Forelimb muscle (tissue), 1 donor: ENCODE data around the gene CDS2. TPM values are rescaled to one million over a fixed set of nuclear protein-coding genes. Genes with fewer than 3 reads are reported as not detected.

Experiments
- DNase-seq: peaks from one replicate; pipeline ENCODE4 v3.0.0-alpha.2; 2013; ENCODE audit warnings: low read depth
- polyA plus RNA-seq: library from polyadenylated mRNA; unstranded; fragments of 120-200 nt; gene quantifications from one replicate; pipeline ENCODE4 v1.2.1, GENCODE V29; 2013; ENCODE audit not compliant: insufficient read length

The CDS2 gene
- polyA plus RNA-seq, 1 donor = 19.8 TPM

GRCh38 chr20:5181958-5182357 is 55.1 kb downstream of the CDS2 start:
- DNase-seq = no peak

GRCh38 chr20:5182615-5183254 is 55.9 kb downstream of the CDS2 start:
- no peak for DNase-seq

- no peak for DNase-seq
These were observed 57.1 kb downstream of the CDS2 start for GRCh38 chr20:5183731-5184474.

GRCh38 chr20:5184684-5185083 is 57.9 kb downstream of the CDS2 start:
- DNase-seq = no peak

GRCh38 chr20:5187122-5187521 is 60.3 kb downstream of the CDS2 start:
- DNase-seq = no peak

GRCh38 chr20:5188736-5189135 is 61.9 kb downstream of the CDS2 start:
- DNase-seq = no peak

- DNase-seq = no peak
These were observed 63.1 kb downstream of the CDS2 start for GRCh38 chr20:5189917-5190316.

- no peak for DNase-seq
These were observed 63.6 kb downstream of the CDS2 start for GRCh38 chr20:5190444-5190843.

- DNase-seq = peak; percentile 62
These were observed 65.2 kb downstream of the CDS2 start for GRCh38 chr20:5191829-5192569.

- no peak for DNase-seq
These were observed 66.0 kb downstream of the CDS2 start for GRCh38 chr20:5192570-5193431.

GRCh38 chr20:5195655-5196054 is 68.8 kb downstream of the CDS2 start:
- DNase-seq = no peak

- DNase-seq = no peak
These were observed 69.3 kb downstream of the CDS2 start for GRCh38 chr20:5196149-5196548.

- DNase-seq = no peak
These were observed 70.5 kb downstream of the CDS2 start for GRCh38 chr20:5197270-5197827.

GRCh38 chr20:5197847-5198650 is 71.2 kb downstream of the CDS2 start:
- no peak for DNase-seq

- no peak for DNase-seq
These were observed 71.8 kb downstream of the CDS2 start for GRCh38 chr20:5198651-5198924.

GRCh38 chr20:5203380-5203779 is 76.6 kb downstream of the CDS2 start:
- no peak for DNase-seq

- peak; percentile 20 for DNase-seq
These were observed 78.8 kb downstream of the CDS2 start for GRCh38 chr20:5205348-5206210.

GRCh38 chr20:5207138-5207537 is 80.3 kb downstream of the CDS2 start:
- no peak for DNase-seq

- no peak for DNase-seq
These were observed 85.3 kb downstream of the CDS2 start for GRCh38 chr20:5211803-5212714.
